Neutrophil (primary cell): ENCODE measurements around the gene GFY.

Experiments used
- H3K27ac ChIP-seq: fragments of 200-600 bp; sonication (generic); 2 replicates; pipeline ENCODE4 v1.5.1; 2016; ENCODE audit warnings: mild to moderate bottlenecking, moderate library complexity
- H3K27me3 ChIP-seq: fragments of 200-600 bp; sonication (generic); 2 replicates; pipeline ENCODE4 v1.6.0; 2016; ENCODE audit warnings: mild to moderate bottlenecking
- H3K36me3 ChIP-seq: fragments of 200-600 bp; sonication (generic); 2 replicates; pipeline ENCODE4 v1.5.1; 2017
- H3K4me1 ChIP-seq, 2 experiments: fragments of 200-600 bp in 1 of 2; sonication (generic) in 1 of 2; 1 replicate in 1 of 2; 2 replicates in 1 of 2; pipeline versions ENCODE4 v1.5.1 to v1.6.1; 2013 to 2016; ENCODE audit warnings: low read depth in 1 of 2, low read length in 1 of 2, mild to moderate bottlenecking in 1 of 2, moderate library complexity in 1 of 2; ENCODE audit not compliant: control insufficient read depth in 1 of 2, insufficient read depth in 1 of 2
- H3K4me3 ChIP-seq, 2 experiments: fragments of 200-600 bp in 1 of 2; sonication (generic) in 1 of 2; 1 replicate in 1 of 2; 2 replicates in 1 of 2; pipeline ENCODE4 v1.5.1; 2013 to 2016; ENCODE audit warnings: low read depth in 1 of 2, low read length in 1 of 2, mild to moderate bottlenecking in 1 of 2, moderate library complexity in 1 of 2
- H3K9me3 ChIP-seq: fragments of 200-600 bp; sonication (generic); 2 replicates; pipeline ENCODE4 v1.5.1; 2016
- CTCF ChIP-seq: fragments of 200-600 bp; sonication (generic); IDR thresholded peaks from 2 replicates; pipeline ENCODE4 v1.5.1; 2016; ENCODE audit warnings: antibody characterized with exemption

The GFY gene

DNA sequence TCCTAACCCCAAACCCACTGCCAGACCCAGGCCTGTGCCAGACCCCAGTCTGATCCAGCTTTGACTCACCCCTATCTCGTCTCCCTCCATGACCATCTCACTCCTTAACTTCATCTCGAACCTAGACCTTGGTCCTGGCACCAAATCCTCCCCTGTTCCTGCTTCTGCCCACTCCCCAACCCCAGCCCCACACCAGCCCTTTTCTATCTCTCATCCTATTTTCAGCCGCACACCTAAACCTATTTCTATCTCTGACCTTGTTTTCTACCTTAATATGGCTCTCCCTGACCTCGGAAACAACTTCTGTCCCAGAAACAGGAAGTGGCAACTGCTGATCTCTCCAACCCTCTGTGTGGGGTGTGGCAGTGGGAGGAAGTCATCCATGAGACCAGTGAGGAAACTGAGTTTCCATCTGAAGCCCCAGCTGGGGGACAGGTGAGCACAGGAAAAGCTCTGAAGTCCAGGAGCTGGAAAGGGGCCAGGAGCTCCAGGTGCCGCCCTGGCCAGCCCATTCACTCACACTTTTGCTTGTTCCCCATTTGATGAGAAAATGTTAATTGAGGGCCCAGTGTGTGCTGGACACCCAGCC lies 15.7 kb upstream of the GFY start:
- TF ChIP-seq CTCF: no peak
- Histone ChIP-seq H3K27ac (peak overlapping the region; percentile 72), H3K27me3 (no peaks in the 10 kb centered on the region), H3K4me3 (no peak overlapping the region), H3K4me1 (peaks cover 12 to 16% of the 10 kb centered on the region in 2 experiments), H3K9me3 (no peaks in the 10 kb centered on the region), H3K36me3 (no peaks in the 10 kb centered on the region)

DNA sequence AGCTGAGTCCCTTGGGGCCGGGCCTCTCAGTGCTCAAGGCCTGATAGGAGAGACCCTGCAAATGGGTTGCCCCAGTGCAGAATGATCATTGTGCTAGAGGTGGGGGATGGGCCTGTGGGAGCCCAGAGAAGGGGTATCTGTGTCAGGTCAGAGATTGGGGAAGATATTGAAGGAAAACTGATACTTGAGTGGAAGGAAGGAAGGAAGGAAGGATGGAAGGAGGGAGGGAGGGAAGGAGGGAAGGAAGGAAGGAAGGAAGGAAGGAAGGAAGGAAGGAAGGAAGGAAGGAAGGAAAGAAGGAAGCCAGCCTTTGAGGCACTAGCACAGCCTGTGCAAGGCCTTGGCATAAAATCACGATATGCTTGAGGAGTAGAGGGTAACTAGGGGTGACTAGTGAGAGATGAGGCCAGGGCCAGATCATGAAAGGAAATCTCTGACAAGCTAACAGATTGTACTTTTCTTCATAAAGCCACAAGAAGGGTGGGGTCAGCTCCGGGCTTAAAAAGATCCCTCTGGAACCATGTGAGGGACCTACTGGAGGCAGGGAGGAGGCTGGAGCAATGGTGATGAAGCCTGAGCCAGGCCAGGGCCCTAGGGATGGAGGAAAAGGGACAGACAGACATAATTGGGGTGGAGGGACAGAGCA lies 13.4 kb upstream of the GFY start:
- Histone ChIP-seq H3K27ac (no peak overlapping the region), H3K4me1 (peaks cover 12 to 16% of the 10 kb centered on the region in 2 experiments), H3K4me3 (no peak overlapping the region), H3K27me3 (no peaks in the 10 kb centered on the region), H3K9me3 (no peaks in the 10 kb centered on the region), H3K36me3 (no peaks in the 10 kb centered on the region)
- TF ChIP-seq CTCF: no peak

DNA sequence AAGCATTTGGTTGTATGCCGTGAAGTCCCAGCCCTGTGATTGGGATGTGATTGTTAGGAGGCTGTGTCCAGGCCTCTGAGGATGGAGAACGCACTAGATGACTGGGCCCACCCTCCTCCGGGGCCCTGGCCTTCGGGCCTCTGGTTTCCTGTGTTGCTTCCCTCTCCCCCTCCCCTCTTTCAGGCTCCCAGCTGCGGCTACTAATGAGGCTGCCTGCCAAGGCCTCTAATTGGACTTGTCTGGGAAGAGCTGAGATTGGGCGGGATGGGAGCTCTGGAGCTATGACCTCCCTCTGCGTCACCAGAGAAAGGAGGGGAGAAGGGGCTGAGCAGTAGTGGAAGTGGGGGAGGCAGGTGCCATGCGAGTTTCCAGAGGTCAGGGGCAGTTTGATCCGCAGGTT lies 11.8 kb upstream of the GFY start:
- H3K4me1 ChIP-seq: peaks cover 19 to 22% of the 10 kb centered on the region in 2 experiments
- H3K9me3 ChIP-seq: no peaks in the 10 kb centered on the region
- no peaks in the 10 kb centered on the region for H3K36me3 ChIP-seq
- no peak overlapping the region for H3K27ac ChIP-seq
- no peaks in the 10 kb centered on the region for H3K27me3 ChIP-seq
- no peak for TF ChIP-seq CTCF
- no peak overlapping the region for H3K4me3 ChIP-seq

DNA sequence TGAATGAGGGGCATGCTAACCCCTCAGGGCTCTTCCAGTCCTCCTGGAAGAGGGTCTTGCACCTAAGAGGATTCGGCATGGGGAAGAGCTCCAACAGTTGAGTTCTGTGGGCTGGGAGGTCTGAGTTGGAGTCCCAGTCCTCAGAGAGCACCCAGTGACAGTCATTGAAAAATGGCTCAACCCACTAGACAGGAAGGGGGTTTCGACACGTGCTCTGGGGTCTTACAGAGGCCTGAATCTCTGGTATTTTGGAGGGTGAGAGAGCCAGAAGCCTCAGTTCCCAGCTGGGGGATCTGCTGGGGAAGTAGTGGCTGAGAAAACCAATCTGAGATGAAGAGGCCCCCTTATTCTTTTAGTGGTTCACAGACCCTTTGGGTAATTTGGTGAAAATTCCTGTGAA lies 10.9 kb upstream of the GFY start:
- H3K4me1 ChIP-seq: peaks cover 15% of the 10 kb centered on the region in 2 experiments
- TF ChIP-seq CTCF: no peak
- H3K27me3 ChIP-seq: peaks cover 7% of the 10 kb centered on the region

GRCh38 chr19:49415102-49415809 lies 9.9 kb upstream of the GFY start:
- Histone ChIP-seq H3K27me3 (peaks cover 17% of the 10 kb centered on the region), H3K36me3 (no peaks in the 10 kb centered on the region), H3K4me1 (peaks cover 6% of the 10 kb centered on the region in 2 experiments), H3K4me3 (no peak overlapping the region), H3K27ac (no peak overlapping the region), H3K9me3 (no peaks in the 10 kb centered on the region)
- TF ChIP-seq CTCF: no peak

More for the DNA sequence above, 10.9 kb upstream of the GFY start:
- Histone ChIP-seq H3K27ac (no peak overlapping the region), H3K36me3 (no peaks in the 10 kb centered on the region), H3K9me3 (no peaks in the 10 kb centered on the region), H3K4me3 (no peak overlapping the region)
